Right atrium auricular region (tissue), 2 donors: Measurements from ENCODE around the gene ZNF850. TPM values are rescaled to one million over a fixed set of nuclear protein-coding genes. Genes with fewer than 3 reads are reported as not detected.

Experiments
- DNase-seq: peaks from one replicate; pipeline ENCODE4 v3.0.0-alpha.2; 2019; ENCODE audit warnings: low spot score
- H3K27ac ChIP-seq, 2 donors: fragments of 200-600 bp; sonication (generic); 1 replicate in 1 of 2; 2 replicates in 1 of 2; pipeline ENCODE4 v1.5.1; 2016 to 2019
- H3K27me3 ChIP-seq, 2 donors: fragments of 200-600 bp; sonication (generic); one replicate each; pipeline versions ENCODE4 v1.5.1 to v1.6.0; 2017 to 2019
- H3K36me3 ChIP-seq: fragments of 200-600 bp; sonication (generic); one replicate; pipeline ENCODE4 v1.5.1; 2016
- H3K4me1 ChIP-seq, 2 donors: fragments of 200-600 bp; sonication (generic); one replicate each; pipeline versions ENCODE4 v1.5.1 to v1.6.0; 2017 to 2019
- H3K4me3 ChIP-seq, 2 donors: fragments of 200-600 bp; sonication (generic); 1 replicate in 1 of 2; 2 replicates in 1 of 2; pipeline ENCODE4 v1.5.1; 2017 to 2019; ENCODE audit warnings: mild to moderate bottlenecking in 1 of 2, moderate library complexity in 1 of 2
- H3K9me3 ChIP-seq, 2 donors: fragments of 200-600 bp; sonication (generic); one replicate each; pipeline ENCODE4 v1.5.1; 2019
- total RNA-seq, 2 donors: library from RNA; depleted of rRNA; stranded (reverse); fragments of >200 nt; gene quantifications; one replicate each; pipeline ENCODE4 v1.1.0, GENCODE V29; 2016
- TF ChIP-seq, protein P1 (sequence below), 2 donors: fragments of 200-600 bp; sonication (generic); IDR thresholded peaks; one replicate each; pipeline ENCODE4 v1.5.1; 2019; ENCODE audit warnings: antibody characterized with exemption in 2 of 2

The ZNF850 gene
- 1 to 10 TPM; 4.9 to 5.2 TPM for total RNA-seq

DNA sequence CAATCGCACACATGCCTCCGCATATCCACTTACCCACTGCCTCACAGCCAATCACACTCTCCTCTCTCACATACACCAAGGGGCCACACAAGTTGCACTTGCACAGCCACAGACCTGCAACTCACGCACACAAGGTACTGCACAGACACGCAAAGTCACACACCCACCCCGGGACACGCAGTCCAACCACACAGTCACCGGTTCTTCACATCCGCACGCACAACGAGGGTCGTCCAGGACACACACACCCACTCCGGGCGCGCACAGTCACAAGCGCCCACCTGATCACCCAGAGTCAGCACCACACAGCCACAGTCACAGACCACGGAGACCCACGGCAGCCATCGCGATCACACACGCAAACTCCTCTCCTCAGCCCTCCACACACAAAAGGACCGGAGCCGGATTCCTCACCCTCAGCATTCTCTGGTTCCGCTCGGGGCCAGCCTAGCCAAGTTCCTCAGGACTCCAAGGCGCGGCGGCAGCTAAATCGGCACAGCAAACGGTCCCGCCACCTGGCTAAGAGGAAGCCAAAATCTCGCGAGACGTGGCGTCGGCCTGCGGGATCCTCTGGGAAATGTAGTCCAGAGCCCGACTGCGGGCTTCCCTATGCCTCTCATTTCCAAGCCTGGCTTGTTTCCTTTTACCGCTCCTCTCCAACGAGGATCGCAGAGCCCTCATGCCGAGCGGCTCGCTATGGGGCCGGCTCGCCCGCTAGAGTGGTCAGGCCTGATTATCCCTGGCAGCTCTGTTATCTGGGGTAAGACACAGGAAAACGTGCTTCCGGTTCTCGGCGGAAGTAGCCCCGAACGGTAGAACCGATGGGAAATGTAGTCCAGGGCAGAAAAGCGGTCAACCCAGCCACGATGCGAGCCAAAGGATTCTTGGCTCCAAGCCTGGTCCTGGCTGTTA is at the start of gene ZNF850:
ZNF850 (minus strand) TSS at position 497 of the 912 bp plus-strand sequence. CDS start 10,201 bp downstream, outside the sequence.
- Histone ChIP-seq H3K27me3 (no peaks in the 10 kb centered on the region), H3K9me3 (peaks cover 0 to 52% of the 10 kb centered on the region in 2 donors)

DNA sequence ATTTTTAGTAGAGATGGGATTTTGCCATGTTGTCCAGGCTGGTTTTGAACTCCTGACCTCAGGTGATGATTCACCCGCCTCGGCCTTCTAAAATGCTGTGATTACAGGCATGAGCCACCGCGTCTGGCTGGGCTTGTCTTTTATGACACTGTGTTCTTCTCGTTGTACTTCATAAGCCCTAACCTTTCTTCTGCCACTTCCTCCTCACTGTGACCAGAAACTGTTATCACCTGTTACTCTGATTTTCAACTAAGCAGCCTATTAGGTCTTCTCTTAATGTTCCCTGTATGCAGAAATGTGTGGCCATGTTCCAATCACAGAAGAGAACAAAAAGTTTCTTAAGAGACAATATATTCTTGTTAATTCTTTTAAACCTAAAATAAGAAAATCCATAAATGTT is 49.2 kb upstream of the ZNF850 start:
- DNase-seq = no peak
- H3K27ac ChIP-seq = no peak overlapping the region
- no peaks in the 10 kb centered on the region for H3K4me1 ChIP-seq
- no peaks in the 10 kb centered on the region for H3K27me3 ChIP-seq
- peaks cover 83% of the 10 kb centered on the region for H3K36me3 ChIP-seq
- TF ChIP-seq, protein P1, sequence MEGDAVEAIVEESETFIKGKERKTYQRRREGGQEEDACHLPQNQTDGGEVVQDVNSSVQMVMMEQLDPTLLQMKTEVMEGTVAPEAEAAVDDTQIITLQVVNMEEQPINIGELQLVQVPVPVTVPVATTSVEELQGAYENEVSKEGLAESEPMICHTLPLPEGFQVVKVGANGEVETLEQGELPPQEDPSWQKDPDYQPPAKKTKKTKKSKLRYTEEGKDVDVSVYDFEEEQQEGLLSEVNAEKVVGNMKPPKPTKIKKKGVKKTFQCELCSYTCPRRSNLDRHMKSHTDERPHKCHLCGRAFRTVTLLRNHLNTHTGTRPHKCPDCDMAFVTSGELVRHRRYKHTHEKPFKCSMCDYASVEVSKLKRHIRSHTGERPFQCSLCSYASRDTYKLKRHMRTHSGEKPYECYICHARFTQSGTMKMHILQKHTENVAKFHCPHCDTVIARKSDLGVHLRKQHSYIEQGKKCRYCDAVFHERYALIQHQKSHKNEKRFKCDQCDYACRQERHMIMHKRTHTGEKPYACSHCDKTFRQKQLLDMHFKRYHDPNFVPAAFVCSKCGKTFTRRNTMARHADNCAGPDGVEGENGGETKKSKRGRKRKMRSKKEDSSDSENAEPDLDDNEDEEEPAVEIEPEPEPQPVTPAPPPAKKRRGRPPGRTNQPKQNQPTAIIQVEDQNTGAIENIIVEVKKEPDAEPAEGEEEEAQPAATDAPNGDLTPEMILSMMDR (IDR thresholded peaks at IDR 0.05) = no peak
- no peak overlapping the region for H3K4me3 ChIP-seq
- H3K9me3 ChIP-seq = peaks cover 66 to 100% of the 10 kb centered on the region in 2 donors

More for the DNA sequence above, at the start of gene ZNF850:
- Histone ChIP-seq H3K36me3 (no peaks in the 10 kb centered on the region), H3K4me3 (peak within 1 kb of the TSS; percentile 62 to 72), H3K4me1 (peaks cover 0 to 20% of the 10 kb centered on the region in 2 donors), H3K27ac (peak within 1 kb of the TSS; percentile 81 to 85)
- peak; percentile 95 for DNase-seq
- TF ChIP-seq, protein P1 (IDR thresholded peaks at IDR 0.05) = no peak

DNA sequence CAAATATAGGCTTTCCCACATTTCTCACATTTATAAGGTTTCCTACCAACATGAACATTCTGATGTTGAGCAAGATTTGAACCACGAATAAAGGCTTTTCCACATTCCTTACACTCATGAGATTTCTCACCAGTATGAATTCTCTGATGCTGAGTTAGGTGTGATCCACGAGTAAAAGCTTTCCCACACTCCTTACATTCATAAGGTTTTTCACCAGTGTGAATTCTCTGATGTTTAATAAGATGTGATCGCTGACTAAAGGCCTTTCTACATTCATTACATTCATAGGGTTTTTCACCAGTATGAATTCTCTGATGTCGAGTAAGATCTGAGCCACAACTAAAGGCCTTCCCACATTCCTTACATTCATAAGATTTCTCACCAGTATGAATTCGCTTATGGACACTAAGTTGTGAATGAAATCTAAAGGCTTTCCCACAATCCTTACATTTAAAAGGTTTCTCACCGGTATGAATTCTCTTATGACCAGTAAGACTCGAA is 46.6 kb upstream of the ZNF850 start:
- peaks cover 77 to 100% of the 10 kb centered on the region in 2 donors for H3K9me3 ChIP-seq
- TF ChIP-seq, protein P1 (IDR thresholded peaks at IDR 0.05) = no peak
- H3K36me3 ChIP-seq = peaks cover 90% of the 10 kb centered on the region
- no peaks in the 10 kb centered on the region for H3K27me3 ChIP-seq
- H3K4me1 ChIP-seq = no peaks in the 10 kb centered on the region
- H3K27ac ChIP-seq = no peak overlapping the region
- no peak for DNase-seq
- no peak overlapping the region for H3K4me3 ChIP-seq

DNA sequence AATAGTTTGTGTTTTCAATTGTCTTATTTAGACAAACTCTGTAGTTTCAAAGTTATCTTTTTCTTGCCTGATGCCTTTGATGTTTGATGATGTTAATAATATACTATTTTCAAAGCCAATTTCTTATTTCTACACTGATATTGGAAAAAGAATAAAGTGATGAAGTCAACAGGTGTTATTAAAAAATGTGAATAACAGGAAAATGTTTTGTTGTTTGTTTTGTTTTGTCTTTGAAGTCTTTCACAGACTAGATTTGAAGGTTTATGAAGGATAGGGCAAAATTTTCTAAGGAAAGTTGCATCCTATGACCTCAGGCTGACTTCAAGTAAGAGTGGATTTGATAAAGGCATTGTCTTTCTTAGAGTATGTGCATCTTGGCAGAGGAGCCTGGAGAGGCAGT is 34.4 kb upstream of the ZNF850 start:
- Histone ChIP-seq H3K36me3 (peaks cover 46% of the 10 kb centered on the region), H3K27me3 (no peaks in the 10 kb centered on the region), H3K27ac (no peak overlapping the region), H3K4me1 (no peaks in the 10 kb centered on the region), H3K9me3 (peaks cover 33 to 100% of the 10 kb centered on the region in 2 donors), H3K4me3 (no peak overlapping the region)
- no peak for DNase-seq
- TF ChIP-seq, protein P1 (IDR thresholded peaks at IDR 0.05) = no peak

DNA sequence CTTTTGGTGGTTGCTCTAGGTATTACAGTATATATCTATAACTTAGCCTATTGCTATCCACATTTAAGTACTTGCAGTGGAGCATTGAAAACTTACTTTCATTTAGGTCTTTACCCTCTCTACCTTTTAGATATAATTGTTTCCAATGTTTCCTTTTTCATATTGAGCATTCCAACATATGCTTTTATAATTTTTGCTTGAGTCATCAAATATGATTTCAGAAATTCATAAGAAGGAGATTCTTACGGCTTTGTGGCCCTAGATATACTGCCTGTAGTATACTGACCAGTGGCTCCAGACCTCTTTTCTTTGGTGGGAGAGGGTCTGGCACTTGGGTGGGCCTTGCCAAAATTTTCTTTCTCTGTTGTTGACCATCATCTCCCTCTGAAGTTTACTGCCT is 32.8 kb upstream of the ZNF850 start:
- no peak overlapping the region for H3K27ac ChIP-seq
- H3K9me3 ChIP-seq = peaks cover 22 to 97% of the 10 kb centered on the region in 2 donors
- peaks cover 58% of the 10 kb centered on the region for H3K36me3 ChIP-seq
- TF ChIP-seq, protein P1 (IDR thresholded peaks at IDR 0.05) = no peak
- H3K4me1 ChIP-seq = no peaks in the 10 kb centered on the region
- H3K27me3 ChIP-seq = no peaks in the 10 kb centered on the region
- DNase-seq = no peak
- no peak overlapping the region for H3K4me3 ChIP-seq
